Colon (tissue), 2 donors: Measurements from ENCODE around the gene ZSWIM4.

Experiments
- FAIRE-seq: peaks from 2 replicates; lab custom pipeline; 2012; peaks lifted over from hg19 to GRCh38; lab: Jason Lieb, UNC
- donor health status: control.
- donor health status: control.

Gene ZSWIM4

GRCh38 chr19:13835791-13836723, 40.8 kb downstream of the ZSWIM4 start:
- no peak for FAIRE-seq

GRCh38 chr19:13838435-13839129, 43.3 kb downstream of the ZSWIM4 start:
- no peak for FAIRE-seq

- no peak for FAIRE-seq
Measured at GRCh38 chr19:13839130-13839937, 44.1 kb downstream of the ZSWIM4 start.

- no peak for FAIRE-seq
Measured at GRCh38 chr19:13839938-13840304, 44.7 kb downstream of the ZSWIM4 start.

GRCh38 chr19:13840305-13841085, 45.3 kb downstream of the ZSWIM4 start:
- no peak for FAIRE-seq

- no peak for FAIRE-seq
Measured at GRCh38 chr19:13841086-13841961, 46.1 kb downstream of the ZSWIM4 start.

GRCh38 chr19:13841962-13842290, 46.7 kb downstream of the ZSWIM4 start:
- no peak for FAIRE-seq

- FAIRE-seq: no peak
Measured at GRCh38 chr19:13842291-13843103, 47.3 kb downstream of the ZSWIM4 start.

GRCh38 chr19:13843104-13843921, 48.1 kb downstream of the ZSWIM4 start:
- no peak for FAIRE-seq

GRCh38 chr19:13844130-13844631, 48.9 kb downstream of the ZSWIM4 start:
- no peak for FAIRE-seq

- FAIRE-seq: no peak
Measured at GRCh38 chr19:13846557-13847406, 51.5 kb downstream of the ZSWIM4 start.

- FAIRE-seq: no peak
Measured at GRCh38 chr19:13847407-13848339, 52.4 kb downstream of the ZSWIM4 start.

- no peak for FAIRE-seq
Measured at GRCh38 chr19:13848340-13848677, 53.1 kb downstream of the ZSWIM4 start.

- no peak for FAIRE-seq
Measured at GRCh38 chr19:13848798-13849676, 53.8 kb downstream of the ZSWIM4 start.

- FAIRE-seq: no peak
Measured at GRCh38 chr19:13849991-13850909, 55.0 kb downstream of the ZSWIM4 start.
